ENCODE data around the gene AQP6. TPM values are rescaled to one million over a fixed set of nuclear protein-coding genes. Genes with fewer than 3 reads are reported as not detected.

Gene AQP6
- total and polyA plus RNA-seq, 8 donors, result 0.06 to 0.31 (median 0.14) TPM; not detected in 4

- H3K27me3 ChIP-seq, result no peaks in the 10 kb centered on the region
- no peak for DNase-seq
- FAIRE-seq, result no peak
- peaks cover 0 to 3% (median 0%) of the 10 kb centered on the region in 3 donors for H3K4me1 ChIP-seq
- no peak overlapping the region for H3K27ac ChIP-seq
- intact Hi-C loops (cut with DNase I), result no loop called here
- 81% methylated on average over 10 of the region's 10 CpGs for WGBS, 2 donors
- H3K4me3 ChIP-seq, result no peak overlapping the region
- TF ChIP-seq CTCF (IDR thresholded peaks at IDR 0.05), result no peak
- H3K9me3 ChIP-seq, result no peaks in the 10 kb centered on the region
- ATAC-seq, result no peak
- H3K36me3 ChIP-seq, result no peaks in the 10 kb centered on the region
Measured at GRCh38 chr12:49979016-49979586, 6.4 kb downstream of the AQP6 start.

GRCh38 chr12:49979791-49980190 lies 7.0 kb downstream of the AQP6 start:
- H3K27me3 ChIP-seq, result no peaks in the 10 kb centered on the region
- peaks cover 0 to 3% (median 0%) of the 10 kb centered on the region in 3 donors for H3K4me1 ChIP-seq
- DNase-seq, result no peak
- no peaks in the 10 kb centered on the region for H3K36me3 ChIP-seq
- TF ChIP-seq CTCF (IDR thresholded peaks at IDR 0.05), result no peak
- no peak overlapping the region for H3K27ac ChIP-seq
- WGBS, 2 donors, result 81 to 83% methylated on average over 3 of the region's 3 CpGs
- H3K9me3 ChIP-seq, result no peaks in the 10 kb centered on the region
- intact Hi-C loops (cut with DNase I), result no loop called here
- H3K4me3 ChIP-seq, result no peak overlapping the region
- no peak for FAIRE-seq
- no peak for ATAC-seq

- no peaks in the 10 kb centered on the region for H3K36me3 ChIP-seq
- H3K27me3 ChIP-seq, result no peaks in the 10 kb centered on the region
- TF ChIP-seq CTCF (IDR thresholded peaks at IDR 0.05), result no peak
- peaks cover 0 to 3% (median 0%) of the 10 kb centered on the region in 3 donors for H3K4me1 ChIP-seq
- DNase-seq, result no peak
- FAIRE-seq, result no peak
- intact Hi-C loops (cut with DNase I), result no loop called here
- H3K27ac ChIP-seq, result no peak overlapping the region
- H3K9me3 ChIP-seq, result no peaks in the 10 kb centered on the region
- no peak overlapping the region for H3K4me3 ChIP-seq
- 80% methylated on average over 10 of the region's 10 CpGs for WGBS, 2 donors
- no peak for ATAC-seq
Measured at GRCh38 chr12:49980501-49981349, 8.0 kb downstream of the AQP6 start.

GRCh38 chr12:49982246-49983087 lies 9.7 kb downstream of the AQP6 start:
- H3K36me3 ChIP-seq, result no peaks in the 10 kb centered on the region
- 81 to 85% methylated on average over 7 of the region's 7 CpGs for WGBS, 2 donors
- DNase-seq (no peak), FAIRE-seq (no peak), ATAC-seq (peak in 1 of 4 donors; percentile 28)
- H3K27ac ChIP-seq, result no peak overlapping the region
- H3K27me3 ChIP-seq, result no peaks in the 10 kb centered on the region
- H3K4me1 ChIP-seq, result peaks cover 0 to 3% (median 0%) of the 10 kb centered on the region in 3 donors
- intact Hi-C loops (cut with DNase I), result no loop called here
- no peak overlapping the region for H3K4me3 ChIP-seq
- H3K9me3 ChIP-seq, result no peaks in the 10 kb centered on the region
- TF ChIP-seq CTCF (IDR thresholded peaks at IDR 0.05), result no peak
